Activated T-helper 1 cell treated with anti-CD3 and anti-CD28 coated beads, Interleukin-2, amount 50 U/mL, for 16 hours (primary cell): ENCODE data around the gene CEP135.

ENCODE experiments used
- DNase-seq, 2 donors: peaks; one replicate each; pipeline ENCODE4 v3.0.0-alpha.2; 2020; ENCODE audit warnings: low read depth in 1 of 2, low spot score in 1 of 2

CEP135 gene

GRCh38 chr4:56007154-56007553 is 58.4 kb downstream of the CEP135 start:
- no peak for DNase-seq

GRCh38 chr4:56008206-56008605 is 59.5 kb downstream of the CEP135 start:
- DNase-seq = no peak

GRCh38 chr4:56026596-56026995 is 77.9 kb downstream of the CEP135 start:
- no peak for DNase-seq

GRCh38 chr4:56028165-56028564 is 79.4 kb downstream of the CEP135 start:
- DNase-seq = no peak

- DNase-seq = no peak
Measured at GRCh38 chr4:56038487-56039162, 89.9 kb downstream of the CEP135 start.

GRCh38 chr4:56040842-56041241 is 92.1 kb downstream of the CEP135 start:
- DNase-seq = no peak

GRCh38 chr4:56042225-56042624 is 93.5 kb downstream of the CEP135 start:
- DNase-seq = no peak

GRCh38 chr4:56048383-56048701 is 99.6 kb downstream of the CEP135 start:
- no peak for DNase-seq

GRCh38 chr4:56048702-56049431 is 100.1 kb downstream of the CEP135 start:
- DNase-seq = no peak

- no peak for DNase-seq
Measured at GRCh38 chr4:56050625-56051024, 101.9 kb downstream of the CEP135 start.

GRCh38 chr4:56051029-56051709 is 102.4 kb downstream of the CEP135 start:
- no peak for DNase-seq

GRCh38 chr4:56051710-56052075 is 102.9 kb downstream of the CEP135 start:
- DNase-seq = no peak

GRCh38 chr4:56052481-56052880 is 103.7 kb downstream of the CEP135 start:
- no peak for DNase-seq

GRCh38 chr4:56052966-56053365 is 104.2 kb downstream of the CEP135 start:
- DNase-seq = no peak

GRCh38 chr4:56055027-56055977 is 106.6 kb downstream of the CEP135 start:
- DNase-seq = no peak

- no peak for DNase-seq
Measured at GRCh38 chr4:56055991-56056390, 107.2 kb downstream of the CEP135 start.

- DNase-seq = no peak
Measured at GRCh38 chr4:56058555-56058954, 109.8 kb downstream of the CEP135 start.

GRCh38 chr4:56060036-56060435 is 111.3 kb downstream of the CEP135 start:
- no peak for DNase-seq

GRCh38 chr4:56062106-56062505 is 113.4 kb downstream of the CEP135 start:
- no peak for DNase-seq

- DNase-seq = no peak
Measured at GRCh38 chr4:56062526-56063145, 113.9 kb downstream of the CEP135 start.

GRCh38 chr4:56066493-56066892 is 117.7 kb downstream of the CEP135 start:
- no peak for DNase-seq
